ENCODE measurements around the gene FRS2.

Gene FRS2

GRCh38 chr12:69529021-69529420 lies 58.8 kb downstream of the FRS2 start:
- TF ChIP-seq, protein P1, sequence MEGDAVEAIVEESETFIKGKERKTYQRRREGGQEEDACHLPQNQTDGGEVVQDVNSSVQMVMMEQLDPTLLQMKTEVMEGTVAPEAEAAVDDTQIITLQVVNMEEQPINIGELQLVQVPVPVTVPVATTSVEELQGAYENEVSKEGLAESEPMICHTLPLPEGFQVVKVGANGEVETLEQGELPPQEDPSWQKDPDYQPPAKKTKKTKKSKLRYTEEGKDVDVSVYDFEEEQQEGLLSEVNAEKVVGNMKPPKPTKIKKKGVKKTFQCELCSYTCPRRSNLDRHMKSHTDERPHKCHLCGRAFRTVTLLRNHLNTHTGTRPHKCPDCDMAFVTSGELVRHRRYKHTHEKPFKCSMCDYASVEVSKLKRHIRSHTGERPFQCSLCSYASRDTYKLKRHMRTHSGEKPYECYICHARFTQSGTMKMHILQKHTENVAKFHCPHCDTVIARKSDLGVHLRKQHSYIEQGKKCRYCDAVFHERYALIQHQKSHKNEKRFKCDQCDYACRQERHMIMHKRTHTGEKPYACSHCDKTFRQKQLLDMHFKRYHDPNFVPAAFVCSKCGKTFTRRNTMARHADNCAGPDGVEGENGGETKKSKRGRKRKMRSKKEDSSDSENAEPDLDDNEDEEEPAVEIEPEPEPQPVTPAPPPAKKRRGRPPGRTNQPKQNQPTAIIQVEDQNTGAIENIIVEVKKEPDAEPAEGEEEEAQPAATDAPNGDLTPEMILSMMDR (IDR thresholded peaks at IDR 0.05; ENCODE audit: extremely low read depth, missing control alignments), result no peak
- DNase-seq (ENCODE audit: low spot score), result no peak

DNA sequence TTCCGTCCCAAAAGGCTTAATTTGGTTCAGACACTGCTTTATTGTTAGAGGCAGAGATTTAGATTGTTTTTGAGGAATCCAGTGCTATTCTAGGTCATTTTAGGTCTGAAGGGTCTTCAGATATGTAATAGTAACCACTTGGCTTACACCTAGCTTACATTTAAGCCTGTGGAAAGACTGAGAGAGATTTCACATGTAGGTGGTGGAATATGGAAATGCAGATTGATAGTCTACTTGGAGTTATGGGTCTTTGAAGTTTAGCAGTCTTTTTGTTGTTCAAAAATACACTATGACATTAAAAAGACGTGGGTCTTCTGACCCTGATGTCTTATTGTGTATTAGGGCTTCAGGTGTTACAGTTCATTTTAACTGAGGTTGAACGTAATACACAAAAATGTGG lies 63.7 kb downstream of the FRS2 start:
- TF ChIP-seq, protein P1 (IDR thresholded peaks at IDR 0.05; ENCODE audit: extremely low read depth, missing control alignments), result no peak

GRCh38 chr12:69534389-69534822 lies 64.2 kb downstream of the FRS2 start:
- TF ChIP-seq, protein P1 (IDR thresholded peaks at IDR 0.05; ENCODE audit: extremely low read depth, missing control alignments), result no peak
- DNase-seq (ENCODE audit: low spot score), result peak; percentile 37

More for the DNA sequence above, 63.7 kb downstream of the FRS2 start:
- no peak for DNase-seq (ENCODE audit: low spot score)

GRCh38 chr12:69540987-69541386 lies 70.8 kb downstream of the FRS2 start:
- no peak for DNase-seq (ENCODE audit: low spot score)
- TF ChIP-seq, protein P1 (IDR thresholded peaks at IDR 0.05; ENCODE audit: extremely low read depth, missing control alignments), result no peak

DNA sequence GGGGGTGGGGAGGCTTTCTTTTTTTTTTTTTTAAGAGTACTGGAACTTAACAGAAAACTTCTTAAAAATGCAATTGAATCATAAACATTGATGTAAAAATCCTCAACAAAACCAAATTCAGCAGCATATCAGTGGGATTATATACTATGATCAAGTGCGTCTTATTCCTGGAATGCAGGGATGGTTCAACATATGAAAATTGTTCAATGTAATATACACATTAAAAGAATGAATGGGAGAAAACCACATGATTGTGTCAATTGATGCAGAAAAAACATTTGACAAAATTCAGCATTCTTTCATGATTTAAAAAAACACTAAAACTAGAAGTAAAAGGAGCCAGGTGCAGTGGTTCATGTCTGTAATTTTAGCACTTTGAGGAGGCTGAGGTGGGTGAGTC lies 73.9 kb downstream of the FRS2 start:
- DNase-seq (ENCODE audit: low spot score), result no peak
- TF ChIP-seq, protein P1 (IDR thresholded peaks at IDR 0.05; ENCODE audit: extremely low read depth, missing control alignments), result no peak

DNA sequence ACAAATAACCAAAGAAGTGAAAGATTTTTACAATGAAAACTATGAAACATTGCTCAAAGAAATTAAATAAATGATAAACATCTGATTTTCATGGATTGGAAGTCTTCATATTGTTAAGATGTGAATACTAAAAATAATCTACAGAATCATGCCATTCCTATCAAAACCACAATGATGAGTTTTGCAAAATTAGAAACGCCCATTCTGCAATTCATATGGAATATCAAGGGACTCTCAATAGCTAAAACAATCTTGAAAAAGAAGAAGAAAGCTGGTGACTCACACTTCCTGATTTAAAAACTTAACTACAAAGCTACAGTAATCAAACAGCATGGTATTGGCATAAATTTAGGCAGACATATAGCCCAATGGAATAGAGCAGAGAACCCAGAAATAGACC lies 74.9 kb downstream of the FRS2 start:
- TF ChIP-seq, protein P1 (IDR thresholded peaks at IDR 0.05; ENCODE audit: extremely low read depth, missing control alignments), result no peak
- no peak for DNase-seq (ENCODE audit: low spot score)

DNA sequence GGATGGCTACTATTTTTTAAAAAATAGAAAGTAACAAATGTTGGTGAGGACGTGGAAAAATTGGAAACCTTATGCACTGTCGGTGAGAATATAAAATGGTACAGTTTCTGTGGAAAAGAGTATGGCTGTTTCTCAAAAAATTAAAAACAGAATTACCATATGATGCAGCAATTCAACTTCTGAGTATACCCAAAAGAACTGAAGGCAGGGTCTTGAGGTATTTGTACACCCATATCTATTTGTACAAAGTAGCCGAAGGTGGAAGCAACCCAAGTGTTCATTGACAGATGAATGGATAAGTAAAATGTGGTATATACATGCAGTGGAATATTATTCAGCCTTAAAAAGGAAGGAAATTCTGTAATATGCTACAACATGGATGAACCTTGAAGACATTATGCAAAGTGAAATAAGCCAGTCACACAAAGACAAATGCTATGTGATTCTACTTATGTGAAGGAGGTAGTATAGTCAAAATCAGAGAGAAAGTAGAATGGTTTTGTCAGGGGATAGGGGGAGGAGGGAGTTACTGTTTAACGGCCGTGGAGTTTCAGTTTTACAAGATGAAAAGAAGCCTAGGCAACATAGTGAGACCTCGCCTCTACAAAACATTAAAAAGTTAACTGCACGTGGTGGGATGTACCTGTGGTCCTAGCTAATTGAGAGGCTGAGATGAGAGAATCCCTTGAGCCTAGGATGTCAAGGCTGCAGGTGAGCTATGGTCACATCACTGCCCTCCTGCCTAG lies 76.7 kb downstream of the FRS2 start:
- DNase-seq (ENCODE audit: low spot score), result peak; percentile 25
- TF ChIP-seq, protein P1 (IDR thresholded peaks at IDR 0.05; ENCODE audit: extremely low read depth, missing control alignments), result no peak
